Hematopoietic multipotent progenitor cell treated with erythropoietin and hydrocortisone succinate and interleukin-3 and kit ligand, for 6 days (in vitro differentiated cells): ENCODE results near the gene IQGAP3.
"Not testable (repeated sequence)": the region's sequence is repeated elsewhere in the genome, so short reads cannot be mapped to it uniquely, and the experiment has no call there.

Source experiments
- DNase-seq: peaks from one replicate; pipeline ENCODE4 v3.0.0-alpha.2; 2015

IQGAP3 gene, protein sequence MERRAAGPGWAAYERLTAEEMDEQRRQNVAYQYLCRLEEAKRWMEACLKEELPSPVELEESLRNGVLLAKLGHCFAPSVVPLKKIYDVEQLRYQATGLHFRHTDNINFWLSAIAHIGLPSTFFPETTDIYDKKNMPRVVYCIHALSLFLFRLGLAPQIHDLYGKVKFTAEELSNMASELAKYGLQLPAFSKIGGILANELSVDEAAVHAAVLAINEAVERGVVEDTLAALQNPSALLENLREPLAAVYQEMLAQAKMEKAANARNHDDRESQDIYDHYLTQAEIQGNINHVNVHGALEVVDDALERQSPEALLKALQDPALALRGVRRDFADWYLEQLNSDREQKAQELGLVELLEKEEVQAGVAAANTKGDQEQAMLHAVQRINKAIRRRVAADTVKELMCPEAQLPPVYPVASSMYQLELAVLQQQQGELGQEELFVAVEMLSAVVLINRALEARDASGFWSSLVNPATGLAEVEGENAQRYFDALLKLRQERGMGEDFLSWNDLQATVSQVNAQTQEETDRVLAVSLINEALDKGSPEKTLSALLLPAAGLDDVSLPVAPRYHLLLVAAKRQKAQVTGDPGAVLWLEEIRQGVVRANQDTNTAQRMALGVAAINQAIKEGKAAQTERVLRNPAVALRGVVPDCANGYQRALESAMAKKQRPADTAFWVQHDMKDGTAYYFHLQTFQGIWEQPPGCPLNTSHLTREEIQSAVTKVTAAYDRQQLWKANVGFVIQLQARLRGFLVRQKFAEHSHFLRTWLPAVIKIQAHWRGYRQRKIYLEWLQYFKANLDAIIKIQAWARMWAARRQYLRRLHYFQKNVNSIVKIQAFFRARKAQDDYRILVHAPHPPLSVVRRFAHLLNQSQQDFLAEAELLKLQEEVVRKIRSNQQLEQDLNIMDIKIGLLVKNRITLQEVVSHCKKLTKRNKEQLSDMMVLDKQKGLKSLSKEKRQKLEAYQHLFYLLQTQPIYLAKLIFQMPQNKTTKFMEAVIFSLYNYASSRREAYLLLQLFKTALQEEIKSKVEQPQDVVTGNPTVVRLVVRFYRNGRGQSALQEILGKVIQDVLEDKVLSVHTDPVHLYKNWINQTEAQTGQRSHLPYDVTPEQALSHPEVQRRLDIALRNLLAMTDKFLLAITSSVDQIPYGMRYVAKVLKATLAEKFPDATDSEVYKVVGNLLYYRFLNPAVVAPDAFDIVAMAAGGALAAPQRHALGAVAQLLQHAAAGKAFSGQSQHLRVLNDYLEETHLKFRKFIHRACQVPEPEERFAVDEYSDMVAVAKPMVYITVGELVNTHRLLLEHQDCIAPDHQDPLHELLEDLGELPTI (N-terminal part only)

DNA sequence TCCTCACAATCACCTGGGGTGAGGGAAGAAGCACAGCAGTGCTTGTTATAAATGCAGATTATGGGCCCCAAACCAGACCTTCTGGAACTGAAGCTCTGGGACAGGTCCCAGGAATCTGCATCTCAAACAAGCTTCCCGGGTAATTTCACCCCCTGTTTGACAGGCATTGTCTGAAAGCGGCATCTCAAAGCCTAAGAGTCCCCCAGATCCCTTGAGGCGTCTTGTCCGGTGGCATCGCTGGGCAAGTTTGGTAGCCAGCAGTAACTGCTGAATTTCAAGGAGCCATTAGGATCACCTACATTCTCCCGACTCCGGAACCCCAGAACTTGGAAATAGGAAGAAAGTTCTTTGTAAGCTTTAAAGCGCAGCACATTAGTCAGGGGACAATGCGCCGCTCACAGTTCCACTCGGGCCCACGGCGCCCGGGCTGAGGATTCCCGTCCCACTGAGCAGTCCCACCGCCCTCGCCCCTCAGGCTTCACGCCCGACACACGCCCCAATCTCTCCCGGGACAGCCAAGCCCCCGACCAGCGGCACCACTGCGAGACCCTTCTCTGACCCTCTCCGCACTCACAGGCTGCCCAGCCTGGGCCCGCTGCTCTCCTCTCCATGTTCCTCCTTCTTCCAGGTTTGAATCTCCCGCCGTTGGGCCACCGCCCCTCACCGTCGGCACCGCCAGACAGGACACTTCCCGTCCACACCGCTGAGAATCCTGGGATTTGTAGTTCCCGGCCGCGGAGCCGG lies at the start of gene IQGAP3:
IQGAP3 (minus strand) TSS at position 647 of the 744 bp plus-strand sequence; CDS start at position 611, 36 bp downstream.
- peak; percentile 92 for DNase-seq

- DNase-seq = no peak
Measured at GRCh38 chr1:156619582-156619955, 47.2 kb upstream of the IQGAP3 start.

GRCh38 chr1:156618853-156619581 lies 46.7 kb upstream of the IQGAP3 start, which contains the start of gene HAPLN2:
Gene HAPLN2, plus strand, starts transcription at chr1:156619415. Its CDS starts 4,076 bp downstream, at chr1:156623491.
- peak; percentile 34 for DNase-seq

DNA sequence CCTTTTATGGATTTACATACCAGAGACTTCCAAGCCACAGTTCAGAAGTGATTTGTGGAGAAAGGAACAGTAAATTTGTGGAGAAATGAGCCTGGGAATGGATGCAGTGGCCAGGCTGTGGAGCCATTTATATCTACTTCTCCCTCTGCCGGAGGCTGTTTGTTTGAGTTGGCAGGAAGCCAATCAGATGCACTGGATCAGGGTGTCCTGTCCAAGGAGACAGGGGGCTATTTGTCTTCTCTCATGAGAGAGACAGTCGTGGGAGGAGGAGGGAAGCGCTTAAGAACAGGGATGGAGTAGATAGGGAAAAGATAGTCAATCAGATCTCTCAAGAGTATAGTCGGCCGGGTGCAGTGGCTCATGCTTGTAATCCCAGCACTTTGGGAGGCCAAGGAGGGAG lies 44.1 kb upstream of the IQGAP3 start:
- DNase-seq = peak; percentile 58

DNA sequence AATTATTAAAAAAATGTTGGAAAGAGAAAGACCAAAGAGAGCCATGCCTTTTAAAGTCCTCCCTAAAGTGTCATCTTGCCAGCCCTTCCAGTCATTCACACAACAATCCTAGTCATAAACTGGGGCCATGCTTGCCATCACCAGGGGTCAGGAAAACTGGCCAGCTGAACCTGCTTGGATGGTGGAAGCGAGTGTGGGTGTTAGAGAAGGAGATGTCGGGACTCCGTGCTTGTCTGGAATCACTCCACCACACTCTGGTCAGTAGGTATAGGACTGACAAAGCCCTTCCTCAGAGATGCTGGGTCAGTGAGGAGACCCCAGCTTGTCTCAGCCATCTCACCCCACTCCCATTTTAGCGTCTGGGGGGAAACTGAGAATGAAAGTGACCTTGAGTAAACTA lies 43.6 kb upstream of the IQGAP3 start:
- DNase-seq = no peak

- DNase-seq = no peak
Measured at GRCh38 chr1:156612666-156613065, 40.3 kb upstream of the IQGAP3 start.

- DNase-seq = not testable (repeated sequence)
Measured at GRCh38 chr1:156610072-156610471, 37.7 kb upstream of the IQGAP3 start.

- peak; percentile 75 for DNase-seq
Measured at GRCh38 chr1:156608981-156609380, 36.6 kb upstream of the IQGAP3 start.

DNA sequence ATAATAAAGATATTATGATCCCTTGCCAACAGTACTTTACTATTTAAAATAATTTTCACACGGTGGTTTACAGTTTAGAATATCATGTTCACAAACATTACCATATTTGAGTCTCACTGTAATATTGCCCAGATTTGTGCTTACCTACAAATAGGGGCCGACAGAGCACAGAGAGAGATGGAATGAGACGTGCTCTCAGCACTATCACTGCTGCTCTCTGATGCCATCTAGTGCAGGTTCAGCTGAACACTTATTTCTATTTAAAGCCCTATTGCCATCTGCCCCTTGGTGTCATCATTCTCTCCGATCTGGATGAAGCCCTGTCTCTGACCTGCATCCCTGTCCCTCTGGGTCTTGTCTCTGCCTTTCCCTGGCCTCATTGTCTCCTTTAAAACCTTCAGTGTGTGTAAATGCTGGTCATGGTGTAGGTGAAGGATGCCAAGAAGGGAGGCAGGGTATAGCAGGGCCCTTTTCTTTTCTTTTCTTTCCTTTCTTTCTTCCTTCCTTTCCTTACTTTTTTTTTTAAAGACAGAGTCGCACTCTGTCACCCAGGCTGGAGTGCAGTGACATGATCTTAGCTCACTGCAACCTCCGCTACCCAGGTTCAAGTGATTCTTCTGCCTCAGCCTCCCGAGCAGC lies 35.8 kb upstream of the IQGAP3 start:
- peak; percentile 91 for DNase-seq

DNA sequence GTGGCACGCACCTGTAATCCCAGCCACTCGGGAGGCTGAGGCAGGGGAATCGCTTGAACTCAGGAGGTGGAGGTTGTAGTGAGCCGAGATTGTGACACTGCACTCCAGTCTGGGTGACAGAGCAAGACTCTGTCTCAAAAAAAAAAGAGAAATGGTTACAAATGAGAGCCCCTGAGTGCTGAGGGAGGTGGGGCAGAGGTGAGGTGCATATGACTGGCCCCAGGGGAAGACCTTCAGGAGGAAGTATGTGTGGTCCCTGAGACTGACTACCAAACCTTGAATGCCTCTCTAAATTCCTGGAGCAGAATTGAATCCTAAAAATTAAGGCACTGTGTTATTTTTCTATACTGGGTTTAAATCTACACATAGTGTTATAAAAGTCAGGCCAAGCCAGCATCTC lies 35.0 kb upstream of the IQGAP3 start:
- DNase-seq = not testable (repeated sequence)

DNA sequence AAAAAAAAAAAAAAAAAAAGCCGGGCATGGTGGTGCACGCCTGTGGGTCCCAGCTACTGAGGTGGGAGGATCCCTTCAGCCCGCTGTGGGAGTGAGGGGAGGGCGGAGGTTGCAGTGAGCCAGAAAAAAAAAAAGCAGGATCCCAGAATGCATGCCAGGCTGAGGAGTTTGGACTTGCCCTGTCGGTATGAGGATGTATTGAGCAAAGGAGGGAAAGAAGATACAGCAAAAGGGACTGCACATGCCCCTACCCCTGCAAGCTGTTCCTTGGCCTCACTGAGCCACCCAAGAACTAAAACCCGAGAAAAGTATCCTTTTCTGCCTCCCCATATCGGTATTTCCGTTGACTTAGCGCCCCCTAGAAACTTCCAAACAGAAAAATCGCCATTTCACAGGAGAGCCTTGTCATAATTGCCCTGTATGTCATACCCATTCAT lies 30.2 kb upstream of the IQGAP3 start:
- peak; percentile 73 for DNase-seq

DNA sequence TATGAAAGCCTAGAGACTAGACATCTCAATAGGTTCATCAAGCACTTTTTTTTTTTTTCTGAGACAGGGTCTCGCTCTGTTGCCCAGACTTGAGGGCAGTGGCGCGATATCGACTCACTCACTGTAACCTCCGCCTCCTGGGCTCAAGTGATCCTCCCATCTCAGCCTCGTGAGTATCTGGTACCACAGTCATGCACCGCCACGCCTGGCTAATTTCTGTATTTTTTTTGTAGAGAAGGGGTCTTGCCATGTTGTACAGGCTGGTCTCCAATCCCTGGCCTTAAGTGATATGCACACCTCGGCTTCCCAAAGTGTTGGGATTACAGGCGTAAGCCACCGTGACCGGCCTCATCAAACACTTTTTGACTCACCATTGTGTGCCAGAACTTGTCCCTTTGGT lies 29.5 kb upstream of the IQGAP3 start:
- DNase-seq = no peak

GRCh38 chr1:156601122-156601830 lies 28.9 kb upstream of the IQGAP3 start, which contains the start of gene GPATCH4:
Gene GPATCH4, minus strand, starts transcription at chr1:156601479.
- peak; percentile 91 for DNase-seq

DNA sequence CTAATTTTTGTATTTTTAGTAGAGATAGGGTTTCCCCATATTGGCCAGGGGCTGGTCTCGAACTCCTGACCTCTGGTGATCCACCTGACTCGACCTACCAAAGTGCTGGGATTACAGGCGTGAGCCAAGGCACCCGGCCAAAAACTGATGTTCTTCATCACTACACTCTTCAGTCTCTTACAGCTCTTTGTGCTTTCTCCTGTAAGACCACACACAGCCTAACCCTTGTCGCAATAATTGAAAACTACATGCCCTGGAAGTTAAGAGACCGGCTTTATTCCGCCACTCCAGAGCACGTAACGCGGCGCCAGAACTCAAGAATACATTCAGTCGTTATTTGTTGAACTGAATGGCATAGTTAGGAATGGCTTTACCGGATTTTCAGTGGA lies 28.4 kb upstream of the IQGAP3 start:
- no peak for DNase-seq

- DNase-seq = peak; percentile 86
Measured at GRCh38 chr1:156599811-156600210, 27.4 kb upstream of the IQGAP3 start.

DNA sequence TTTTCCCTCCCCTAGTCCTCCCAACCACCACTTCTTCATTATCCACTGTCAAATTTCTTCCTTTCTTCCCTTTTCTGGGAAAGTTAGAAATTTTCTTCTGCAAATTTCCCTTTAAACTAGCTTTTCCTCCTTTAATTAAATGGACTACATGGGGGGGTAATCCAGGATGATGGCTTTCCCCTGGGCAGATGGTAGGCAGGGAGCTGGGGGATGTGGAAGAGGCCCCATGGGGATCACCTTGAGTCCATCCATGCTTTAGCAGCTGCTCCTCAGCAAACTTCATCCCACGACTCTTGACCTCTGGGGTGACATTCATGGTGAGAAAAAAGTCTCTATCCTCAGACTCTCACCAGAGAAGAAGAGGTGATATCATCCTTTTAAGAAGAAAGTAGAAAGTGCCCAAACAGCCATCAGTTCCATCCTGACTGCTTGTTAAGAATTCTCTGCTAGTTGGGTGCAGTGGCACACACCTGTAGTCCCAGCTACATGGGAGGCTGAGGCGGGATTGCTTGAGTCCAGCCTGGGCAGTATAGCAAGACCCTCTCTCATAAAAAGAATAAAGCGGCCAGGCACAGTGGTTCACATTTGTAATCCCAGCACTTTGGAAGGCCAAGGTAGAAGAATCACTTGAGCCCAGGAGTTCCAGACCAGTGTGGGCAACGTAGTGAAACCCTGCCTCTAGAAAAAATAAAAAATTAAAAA lies 26.5 kb upstream of the IQGAP3 start:
- no peak for DNase-seq

DNA sequence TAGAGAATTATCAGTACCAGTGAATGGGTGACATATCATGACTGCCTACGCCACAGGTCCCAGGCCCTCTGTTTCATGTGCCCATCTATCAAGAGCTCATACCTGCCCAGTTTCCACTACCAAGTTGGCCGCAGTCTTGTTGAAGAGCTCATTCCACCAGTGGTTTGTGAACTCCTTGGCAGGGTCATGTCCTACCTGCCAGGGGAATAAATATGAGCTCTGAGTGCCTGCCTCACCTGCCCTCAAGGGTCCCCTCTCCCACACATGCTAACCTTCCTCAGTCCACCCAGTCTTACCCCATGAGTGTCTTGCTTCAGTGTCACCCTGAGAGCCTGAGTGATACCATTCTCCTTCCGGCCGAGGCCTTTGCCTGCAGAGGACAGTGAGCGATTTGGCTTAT lies 25.8 kb upstream of the IQGAP3 start:
- no peak for DNase-seq

- DNase-seq = no peak
Measured at GRCh38 chr1:156596426-156596825, 24.1 kb upstream of the IQGAP3 start.

DNA sequence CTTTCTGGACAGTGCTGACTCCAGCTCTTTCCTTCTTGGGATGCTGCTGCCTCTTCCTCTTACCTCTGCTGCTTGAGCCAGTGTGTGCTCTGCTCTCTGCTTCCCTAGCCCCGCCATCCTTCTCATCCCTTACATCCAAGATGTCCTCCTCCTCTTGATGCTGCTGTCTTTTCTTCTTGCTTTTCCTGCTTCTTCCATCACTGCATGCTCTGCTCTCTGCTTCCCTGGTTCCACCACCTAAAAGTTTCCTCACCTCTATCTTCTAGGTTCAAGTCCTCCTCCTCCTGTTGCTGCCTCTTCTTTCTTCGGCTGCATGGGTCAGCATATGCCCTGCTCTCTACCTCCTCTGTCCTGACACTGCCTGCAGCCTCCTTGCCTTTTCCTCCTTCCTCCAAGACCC lies 22.7 kb upstream of the IQGAP3 start:
- DNase-seq = no peak
